Measurements from ENCODE around the gene PTPRM. TPM values are rescaled to one million over a fixed set of nuclear protein-coding genes. Genes with fewer than 3 reads are reported as not detected.

Gene PTPRM
- total RNA-seq, 1 experiment from 2014 or later: 6.2 TPM

- Histone ChIP-seq H4K91ac (ENCODE audit: insufficient read length, low read depth, low read length) (no peak overlapping the region), H3K4me1 (ENCODE audit: insufficient read depth, low read length) (no peaks in the 10 kb centered on the region), H3K4ac (ENCODE audit: low read depth, low read length) (no peak overlapping the region), H3K18ac (ENCODE audit: insufficient read length, low read depth, low read length) (no peak overlapping the region), H3K14ac (ENCODE audit: insufficient read depth, low read length) (no peak overlapping the region), H4K20me1 (ENCODE audit: control insufficient read depth, insufficient read depth, insufficient read length) (no peaks in the 10 kb centered on the region), H4K8ac (replicated peaks; ENCODE audit: insufficient read length, low read depth, low read length) (no peak overlapping the region), H3K56ac (ENCODE audit: insufficient read length, low read depth, low read length) (no peak overlapping the region), H3K27me3 (ENCODE audit: insufficient read depth, low read length) (no peaks in the 10 kb centered on the region), H4K5ac (ENCODE audit: insufficient read length, low read depth, low read length) (no peak overlapping the region), H2BK5ac (ENCODE audit: insufficient read length, low read length) (no peak overlapping the region), H2BK20ac (ENCODE audit: low read depth, low read length, poor library complexity, severe bottlenecking) (no peak overlapping the region), H3K79me2 (ENCODE audit: insufficient read depth, low read length) (no peaks in the 10 kb centered on the region), H3K9ac (ENCODE audit: extremely low read depth, insufficient read length, low read length) (no peak overlapping the region), H2BK120ac (ENCODE audit: low read depth, low read length, poor library complexity, severe bottlenecking) (no peak overlapping the region), H3K27ac (ENCODE audit: insufficient read length, low read depth, low read length) (no peak overlapping the region), H3K79me1 (ENCODE audit: insufficient read depth, low read depth, low read length, poor library complexity, severe bottlenecking) (no peaks in the 10 kb centered on the region), H3K23ac (ENCODE audit: insufficient read length, low read depth, low read length) (no peak overlapping the region), H2BK15ac (ENCODE audit: low read depth, low read length) (no peak overlapping the region), H2BK12ac (ENCODE audit: insufficient read length, low read depth, low read length) (no peak overlapping the region), H3K9me3 (ENCODE audit: control insufficient read depth, low read depth, low read length) (no peaks in the 10 kb centered on the region), H3K23me2 (ENCODE audit: insufficient read length, low read depth, low read length, poor library complexity, severe bottlenecking) (no peaks in the 10 kb centered on the region), H3T11ph (ENCODE audit: low read length) (no peak overlapping the region), H3K4me2 (ENCODE audit: insufficient read depth, insufficient read length, low read length) (no peak overlapping the region), H2AK5ac (ENCODE audit: insufficient read length, low read length) (no peak overlapping the region), H2AFZ (ENCODE audit: low read length) (no peak overlapping the region)
- DNase-seq: no peak
- H3K27me3 Mint-ChIP-seq (ENCODE audit: low read depth): no peaks in the 10 kb centered on the region
- no peaks in the 10 kb centered on the region for H3K4me1 Mint-ChIP-seq
- H3K4me3 Mint-ChIP-seq: no peak overlapping the region
- H3K36me3 Mint-ChIP-seq (ENCODE audit: insufficient read depth in 1 of 3, low read depth in 3 of 3): no peaks in the 10 kb centered on the region
- no peak overlapping the region for H3K27ac Mint-ChIP-seq
- no CpG with 5 or more reads among the region's 2 CpGs for WGBS (ENCODE audit: extremely low coverage, insufficient read length, low lambda C conversion rate)
- no peak for TF ChIP-seq CTCF (conservative IDR thresholded peaks at IDR 0.05)
- no peaks in the 10 kb centered on the region for H3K9me3 Mint-ChIP-seq
Observed at GRCh38 chr18:7772951-7773350, 205.8 kb downstream of the PTPRM start.
